GM23338 (cell line): ENCODE results near the gene CEACAM4. TPM values are rescaled to one million over a fixed set of nuclear protein-coding genes. Genes with fewer than 3 reads are reported as not detected.

Experiments used
- ATAC-seq: fragments of 200-7000 bp; cut with Tn5 transposase; 3 replicates; pipeline ENCODE4 v1.9.1; 2020
- DNase-seq: peaks from one replicate; pipeline ENCODE4 v3.0.0-alpha.2; 2015; ENCODE audit warnings: low spot score
- H2AFZ ChIP-seq: fragments of 200-600 bp; sonication (generic); 2 replicates; pipeline ENCODE4 v1.8.0; 2016; ENCODE audit warnings: antibody characterized with exemption, mild to moderate bottlenecking, moderate library complexity
- H3F3A ChIP-seq: fragments of 200-600 bp; sonication (generic); replicated peaks from 2 replicates; pipeline ENCODE4 v1.8.0; 2017; ENCODE audit warnings: antibody characterized with exemption, mixed run types, low read depth
- H3K27ac ChIP-seq: fragments of 200-600 bp; sonication (generic); 2 replicates; pipeline ENCODE4 v1.6.1; 2016; ENCODE audit warnings: low read depth
- H3K27me3 ChIP-seq: fragments of 200-600 bp; sonication (generic); 2 replicates; pipeline ENCODE4 v1.8.0; 2016; ENCODE audit warnings: mild to moderate bottlenecking, mixed run types, moderate library complexity; ENCODE audit not compliant: insufficient read depth
- H3K36me3 ChIP-seq: fragments of 200-600 bp; sonication (generic); 2 replicates; pipeline ENCODE4 v1.8.0; 2016; ENCODE audit warnings: mild to moderate bottlenecking; ENCODE audit not compliant: insufficient read depth
- H3K4me1 ChIP-seq: fragments of 200-600 bp; sonication (generic); 2 replicates; pipeline ENCODE4 v1.8.0; 2016; ENCODE audit warnings: mild to moderate bottlenecking, moderate library complexity; ENCODE audit not compliant: insufficient read depth
- H3K4me2 ChIP-seq: fragments of 200-600 bp; sonication (generic); 2 replicates; pipeline ENCODE4 v1.7.1; 2017; ENCODE audit warnings: mixed run types
- H3K4me3 ChIP-seq: fragments of 200-600 bp; sonication (generic); 2 replicates; pipeline ENCODE4 v1.6.1; 2016; ENCODE audit warnings: mixed run types
- H3K79me2 ChIP-seq: fragments of 200-600 bp; sonication (generic); replicated peaks from 2 replicates; pipeline ENCODE4 v1.8.0; 2017; ENCODE audit warnings: mild to moderate bottlenecking; ENCODE audit not compliant: insufficient read depth
- H3K9me2 ChIP-seq: fragments of 200-600 bp; sonication (generic); 2 replicates; pipeline ENCODE4 v1.8.0; 2017; ENCODE audit not compliant: insufficient read depth
- H4K20me1 ChIP-seq: fragments of 200-600 bp; sonication (generic); replicated peaks from 2 replicates; pipeline ENCODE4 v1.8.0; 2017; ENCODE audit warnings: mild to moderate bottlenecking; ENCODE audit not compliant: insufficient read depth
- H3K27ac Mint-ChIP-seq: 2 replicates; pipeline ENCODE4 v1.8.0; 2020; ENCODE audit warnings: inconsistent platforms, mild to moderate bottlenecking, moderate library complexity, mixed read lengths
- H3K27me3 Mint-ChIP-seq: 3 replicates; pipeline ENCODE4 v1.8.0; 2022; ENCODE audit warnings: low read depth, mild to moderate bottlenecking, moderate library complexity, mixed read lengths, inconsistent platforms; ENCODE audit not compliant: insufficient read depth, poor library complexity
- H3K36me3 Mint-ChIP-seq: 3 replicates; pipeline ENCODE4 v1.8.0; 2021; ENCODE audit warnings: low read depth, mild to moderate bottlenecking, inconsistent platforms, moderate library complexity, mixed read lengths
- H3K4me1 Mint-ChIP-seq: 3 replicates; pipeline ENCODE4 v1.8.0; 2020; ENCODE audit warnings: mild to moderate bottlenecking, inconsistent platforms, mixed read lengths
- H3K4me3 Mint-ChIP-seq: 3 replicates; pipeline ENCODE4 v1.8.0; 2021; ENCODE audit warnings: moderate library complexity, mild to moderate bottlenecking, inconsistent platforms, mixed read lengths
- H3K9me3 Mint-ChIP-seq: 3 replicates; pipeline ENCODE4 v1.8.0; 2020; ENCODE audit warnings: moderate library complexity, mild to moderate bottlenecking, inconsistent platforms, mixed read lengths
- CREB1 ChIP-seq: fragments of 250-450 bp; sonication (Bioruptor Pico); IDR thresholded peaks from 2 replicates; pipeline ENCODE4 v1.5.0; 2020; ENCODE audit warnings: low read depth, mild to moderate bottlenecking, moderate library complexity
- EZH2 ChIP-seq: fragments of 200-600 bp; sonication (generic); IDR thresholded peaks from one replicate; pipeline ENCODE4 v1.8.0; 2017; ENCODE audit warnings: antibody characterized with exemption, mild to moderate bottlenecking, low read depth; ENCODE audit not compliant: unreplicated experiment
- NANOG ChIP-seq: IDR thresholded peaks from 2 replicates; pipeline ENCODE4 v1.6.1; 2016; ENCODE audit warnings: antibody characterized with exemption, borderline replicate concordance
- POLR2AphosphoS5 ChIP-seq: IDR thresholded peaks from 2 replicates; pipeline ENCODE4 v1.6.1; 2016; ENCODE audit warnings: antibody characterized with exemption, low read depth
- ZNF114 ChIP-seq: fragments of 250-450 bp; sonication (Bioruptor Pico); IDR thresholded peaks from 2 replicates; pipeline ENCODE4 v1.5.0; 2020; ENCODE audit warnings: mild to moderate bottlenecking, moderate library complexity
- ZNF331 ChIP-seq: fragments of 250-450 bp; sonication (Bioruptor Pico); IDR thresholded peaks from 2 replicates; pipeline ENCODE4 v1.5.0; 2020; ENCODE audit warnings: low read depth, mild to moderate bottlenecking, moderate library complexity
- polyA plus RNA-seq: library from polyadenylated mRNA; unstranded; fragments of >200 nt; fragmentation: Nextera tagmentation; extraction: Ambion mirVana; gene quantifications from 2 replicates; pipeline ENCODE4 v1.2.1, GENCODE V29; 2016
- total RNA-seq: library from RNA; depleted of rRNA; stranded (reverse); fragments of >200 nt; shearing (Covaris generic); gene quantifications from 2 replicates; pipeline ENCODE4 v1.2.3, GENCODE V29; 2014
- TF ChIP-seq, protein P1 (sequence below): IDR thresholded peaks from one replicate; pipeline ENCODE4 v1.6.1; 2018; ENCODE audit warnings: antibody characterized with exemption; ENCODE audit not compliant: unreplicated experiment
- TF ChIP-seq, protein P2 (sequence below): IDR thresholded peaks from 2 replicates; pipeline ENCODE4 v1.6.1; 2016; ENCODE audit warnings: antibody characterized with exemption

Gene CEACAM4
- total and polyA plus RNA-seq, 2 experiments from 2014 or later: not detected

DNA sequence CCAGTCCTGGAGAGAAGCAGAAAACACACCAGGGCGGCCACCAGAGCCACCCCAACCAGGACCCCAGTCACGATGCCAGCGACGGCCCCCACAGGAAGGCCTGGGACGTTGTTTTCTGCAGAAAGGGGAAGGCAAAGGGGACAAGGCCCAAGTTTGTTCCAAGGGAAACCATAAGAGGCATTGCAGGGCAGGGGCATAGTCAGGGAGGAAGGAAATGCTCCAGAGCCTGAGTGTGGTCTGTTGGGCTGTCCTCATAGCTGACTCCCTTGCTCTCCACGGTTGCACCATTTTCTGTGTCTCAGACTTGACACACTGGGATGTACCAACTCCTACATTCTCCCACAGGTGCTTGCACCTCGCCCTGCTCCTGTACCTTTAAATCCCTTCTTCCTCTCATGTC lies 5.2 kb downstream of the CEACAM4 start:
- H3K27ac ChIP-seq: no peak overlapping the region
- H3K27me3 ChIP-seq: no peaks in the 10 kb centered on the region
- H3K4me2 ChIP-seq: no peak overlapping the region
- no peaks in the 10 kb centered on the region for H3K79me2 ChIP-seq
- H3K36me3 ChIP-seq: no peaks in the 10 kb centered on the region
- no peak overlapping the region for H3K4me3 ChIP-seq
- Mint-ChIP-seq H3K4me1 (no peaks in the 10 kb centered on the region), H3K27me3 (peaks cover 17% of the 10 kb centered on the region), H3K4me3 (no peak overlapping the region), H3K9me3 (no peaks in the 10 kb centered on the region), H3K27ac (0 out of 2 replicates have a peak overlapping the region, but pooled peaks have one; percentile 43), H3K36me3 (no peaks in the 10 kb centered on the region)
- no peak for TF ChIP-seq POLR2AphosphoS5
- TF ChIP-seq, protein P1, sequence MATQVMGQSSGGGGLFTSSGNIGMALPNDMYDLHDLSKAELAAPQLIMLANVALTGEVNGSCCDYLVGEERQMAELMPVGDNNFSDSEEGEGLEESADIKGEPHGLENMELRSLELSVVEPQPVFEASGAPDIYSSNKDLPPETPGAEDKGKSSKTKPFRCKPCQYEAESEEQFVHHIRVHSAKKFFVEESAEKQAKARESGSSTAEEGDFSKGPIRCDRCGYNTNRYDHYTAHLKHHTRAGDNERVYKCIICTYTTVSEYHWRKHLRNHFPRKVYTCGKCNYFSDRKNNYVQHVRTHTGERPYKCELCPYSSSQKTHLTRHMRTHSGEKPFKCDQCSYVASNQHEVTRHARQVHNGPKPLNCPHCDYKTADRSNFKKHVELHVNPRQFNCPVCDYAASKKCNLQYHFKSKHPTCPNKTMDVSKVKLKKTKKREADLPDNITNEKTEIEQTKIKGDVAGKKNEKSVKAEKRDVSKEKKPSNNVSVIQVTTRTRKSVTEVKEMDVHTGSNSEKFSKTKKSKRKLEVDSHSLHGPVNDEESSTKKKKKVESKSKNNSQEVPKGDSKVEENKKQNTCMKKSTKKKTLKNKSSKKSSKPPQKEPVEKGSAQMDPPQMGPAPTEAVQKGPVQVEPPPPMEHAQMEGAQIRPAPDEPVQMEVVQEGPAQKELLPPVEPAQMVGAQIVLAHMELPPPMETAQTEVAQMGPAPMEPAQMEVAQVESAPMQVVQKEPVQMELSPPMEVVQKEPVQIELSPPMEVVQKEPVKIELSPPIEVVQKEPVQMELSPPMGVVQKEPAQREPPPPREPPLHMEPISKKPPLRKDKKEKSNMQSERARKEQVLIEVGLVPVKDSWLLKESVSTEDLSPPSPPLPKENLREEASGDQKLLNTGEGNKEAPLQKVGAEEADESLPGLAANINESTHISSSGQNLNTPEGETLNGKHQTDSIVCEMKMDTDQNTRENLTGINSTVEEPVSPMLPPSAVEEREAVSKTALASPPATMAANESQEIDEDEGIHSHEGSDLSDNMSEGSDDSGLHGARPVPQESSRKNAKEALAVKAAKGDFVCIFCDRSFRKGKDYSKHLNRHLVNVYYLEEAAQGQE: no peak
- H4K20me1 ChIP-seq: no peaks in the 10 kb centered on the region
- H3K4me1 ChIP-seq: no peaks in the 10 kb centered on the region
- H3K9me2 ChIP-seq: no peaks in the 10 kb centered on the region
- H2AFZ ChIP-seq: no peak overlapping the region
- no peak for DNase-seq
- no peaks in the 10 kb centered on the region for H3F3A ChIP-seq
- ATAC-seq: no peak

DNA sequence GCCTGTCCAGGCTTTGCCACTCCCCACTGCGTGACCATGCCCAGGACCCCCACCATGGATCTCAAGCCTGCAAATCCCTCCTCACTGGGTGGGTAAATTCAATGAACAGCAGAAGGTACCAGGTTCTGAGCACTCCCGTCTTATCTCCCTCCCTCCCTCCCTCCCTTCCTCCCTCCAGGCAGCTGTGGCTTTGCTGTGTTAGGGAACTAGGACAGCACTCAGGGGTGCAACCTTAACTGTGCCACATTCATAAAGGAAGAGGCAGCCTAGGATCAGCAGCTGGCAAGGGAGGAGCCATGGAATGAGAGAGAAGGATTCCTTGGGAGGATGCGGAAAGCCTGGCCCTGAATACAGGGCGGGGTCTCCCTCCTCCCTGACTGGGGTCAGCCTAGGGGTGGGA lies 5.6 kb downstream of the CEACAM4 start:
- Histone ChIP-seq H3K36me3 (no peaks in the 10 kb centered on the region), H3K9me2 (no peaks in the 10 kb centered on the region), H3F3A (no peaks in the 10 kb centered on the region), H4K20me1 (no peaks in the 10 kb centered on the region), H3K79me2 (no peaks in the 10 kb centered on the region), H3K4me1 (no peaks in the 10 kb centered on the region), H3K4me2 (no peak overlapping the region), H2AFZ (no peak overlapping the region), H3K4me3 (no peak overlapping the region), H3K27me3 (no peaks in the 10 kb centered on the region), H3K27ac (no peak overlapping the region)
- peaks cover 14% of the 10 kb centered on the region for H3K27me3 Mint-ChIP-seq
- ATAC-seq (no peak), DNase-seq (no peak)
- H3K4me1 Mint-ChIP-seq: no peaks in the 10 kb centered on the region; the same call in 2 of the 3 replicates
- no peak overlapping the region for H3K4me3 Mint-ChIP-seq
- no peak overlapping the region for H3K27ac Mint-ChIP-seq
- TF ChIP-seq EZH2: no peak
- no peak for TF ChIP-seq CREB1 (CRISPR knock-in tag)
- no peaks in the 10 kb centered on the region for H3K36me3 Mint-ChIP-seq
- no peaks in the 10 kb centered on the region for H3K9me3 Mint-ChIP-seq

DNA sequence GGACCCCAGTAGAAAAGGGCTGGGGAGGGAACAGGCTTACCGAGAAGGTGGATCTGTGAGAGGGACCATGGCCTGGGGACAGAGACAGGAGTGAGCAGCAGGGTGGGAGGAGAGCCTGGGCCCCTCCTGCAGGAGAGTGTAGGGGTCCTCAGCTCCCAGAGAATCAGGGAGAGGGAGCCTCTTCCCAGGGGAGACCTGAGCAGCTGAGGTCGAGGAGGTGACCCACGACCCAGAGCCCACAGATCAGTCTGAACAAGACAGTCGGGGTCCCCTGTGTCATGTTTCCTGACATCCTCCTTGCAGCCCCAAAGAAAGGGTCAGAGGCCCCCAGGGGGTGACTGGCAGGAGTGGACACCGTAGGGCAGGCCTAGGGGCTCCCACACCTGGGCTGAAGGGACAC lies 6.7 kb downstream of the CEACAM4 start:
- Histone ChIP-seq H3K4me2 (no peak overlapping the region), H3K79me2 (no peaks in the 10 kb centered on the region), H3K4me3 (no peak overlapping the region), H3K27ac (no peak overlapping the region), H3K27me3 (no peaks in the 10 kb centered on the region), H2AFZ (no peak overlapping the region), H3K4me1 (no peaks in the 10 kb centered on the region), H3K9me2 (no peaks in the 10 kb centered on the region), H4K20me1 (no peaks in the 10 kb centered on the region), H3F3A (no peaks in the 10 kb centered on the region), H3K36me3 (no peaks in the 10 kb centered on the region)
- DNase-seq (no peak), ATAC-seq (no peak)
- peaks cover 15% of the 10 kb centered on the region for H3K27me3 Mint-ChIP-seq
- no peaks in the 10 kb centered on the region; the same call in 2 of the 3 replicates for H3K4me1 Mint-ChIP-seq
- no peaks in the 10 kb centered on the region for H3K9me3 Mint-ChIP-seq
- no peaks in the 10 kb centered on the region for H3K36me3 Mint-ChIP-seq
- H3K27ac Mint-ChIP-seq: no peak overlapping the region
- no peak overlapping the region for H3K4me3 Mint-ChIP-seq
- TF ChIP-seq, protein P2, sequence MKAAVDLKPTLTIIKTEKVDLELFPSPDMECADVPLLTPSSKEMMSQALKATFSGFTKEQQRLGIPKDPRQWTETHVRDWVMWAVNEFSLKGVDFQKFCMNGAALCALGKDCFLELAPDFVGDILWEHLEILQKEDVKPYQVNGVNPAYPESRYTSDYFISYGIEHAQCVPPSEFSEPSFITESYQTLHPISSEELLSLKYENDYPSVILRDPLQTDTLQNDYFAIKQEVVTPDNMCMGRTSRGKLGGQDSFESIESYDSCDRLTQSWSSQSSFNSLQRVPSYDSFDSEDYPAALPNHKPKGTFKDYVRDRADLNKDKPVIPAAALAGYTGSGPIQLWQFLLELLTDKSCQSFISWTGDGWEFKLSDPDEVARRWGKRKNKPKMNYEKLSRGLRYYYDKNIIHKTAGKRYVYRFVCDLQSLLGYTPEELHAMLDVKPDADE: no peak
- TF ChIP-seq, protein P1: no peak
- TF ChIP-seq NANOG: no peak
- no peak for TF ChIP-seq ZNF114 (CRISPR knock-in tag)
- TF ChIP-seq ZNF331 (CRISPR knock-in tag): no peak
